Hepatocyte (in vitro differentiated cells): ENCODE measurements around the gene CERK. TPM values are rescaled to one million over a fixed set of nuclear protein-coding genes. Genes with fewer than 3 reads are reported as not detected.

ENCODE experiments used
- DNase-seq: peaks from one replicate; pipeline ENCODE4 v3.0.0-alpha.2; 2016; ENCODE audit warnings: low spot score
- H2AFZ ChIP-seq: fragments of 200-600 bp; sonication (generic); 2 replicates; pipeline ENCODE4 v1.6.0; 2016; ENCODE audit warnings: antibody characterized with exemption, mild to moderate bottlenecking
- H3K27ac ChIP-seq: fragments of 200-600 bp; sonication (generic); 2 replicates; pipeline ENCODE4 v1.5.1; 2016; ENCODE audit warnings: mild to moderate bottlenecking
- H3K27me3 ChIP-seq: fragments of 200-600 bp; sonication (generic); 2 replicates; pipeline ENCODE4 v1.6.1; 2016
- H3K36me3 ChIP-seq: fragments of 200-600 bp; sonication (generic); replicated peaks from 2 replicates; pipeline ENCODE4 v1.5.1; 2016; ENCODE audit warnings: low read depth; ENCODE audit not compliant: insufficient read depth
- H3K4me1 ChIP-seq: fragments of 200-600 bp; sonication (generic); 2 replicates; pipeline ENCODE4 v1.5.1; 2016; ENCODE audit warnings: mild to moderate bottlenecking, moderate library complexity; ENCODE audit not compliant: insufficient read depth
- H3K4me2 ChIP-seq: fragments of 200-600 bp; sonication (generic); 2 replicates; pipeline ENCODE4 v1.6.0; 2016
- H3K4me3 ChIP-seq: fragments of 200-600 bp; sonication (generic); 2 replicates; pipeline ENCODE4 v1.5.1; 2016; ENCODE audit warnings: mild to moderate bottlenecking
- H3K79me2 ChIP-seq: fragments of 200-600 bp; sonication (generic); 2 replicates; pipeline ENCODE4 v1.6.0; 2017; ENCODE audit warnings: mild to moderate bottlenecking
- H3K9me2 ChIP-seq: fragments of 200-600 bp; sonication (generic); replicated peaks from 2 replicates; pipeline ENCODE4 v1.6.0; 2017; ENCODE audit warnings: mild to moderate bottlenecking; ENCODE audit not compliant: insufficient read depth
- H3K9me3 ChIP-seq: fragments of 200-600 bp; sonication (generic); 2 replicates; pipeline ENCODE4 v1.5.1; 2016; ENCODE audit warnings: low read depth, mild to moderate bottlenecking
- H4K20me1 ChIP-seq: fragments of 200-600 bp; sonication (generic); 2 replicates; pipeline ENCODE4 v1.6.0; 2016; ENCODE audit warnings: mild to moderate bottlenecking; ENCODE audit not compliant: insufficient read depth, poor library complexity, severe bottlenecking
- CTCF ChIP-seq: fragments of 200-600 bp; sonication (generic); IDR thresholded peaks from 2 replicates; pipeline ENCODE4 v1.5.1; 2016; ENCODE audit warnings: antibody characterized with exemption, mild to moderate bottlenecking; ENCODE audit not compliant: poor library complexity
- EZH2 ChIP-seq: fragments of 200-600 bp; sonication (generic); IDR thresholded peaks from 2 replicates; pipeline ENCODE4 v1.6.1; 2016; ENCODE audit warnings: antibody characterized with exemption, mild to moderate bottlenecking, borderline replicate concordance
- EZH2phosphoT487 ChIP-seq: fragments of 200-600 bp; sonication (generic); IDR thresholded peaks from one replicate; pipeline ENCODE4 v1.6.1; 2018; ENCODE audit warnings: antibody characterized with exemption, mild to moderate bottlenecking, low read depth, moderate library complexity; ENCODE audit not compliant: unreplicated experiment, severe bottlenecking
- WGBS: methylation state at CpG from one replicate; pipeline ENCODE4 v1.1.6; 2016; ENCODE audit warnings: low lambda C conversion rate; ENCODE audit errors: missing lambda C conversion rate; 5-methylcytosine and 5-hydroxymethylcytosine counted together
- polyA plus RNA-seq: library from polyadenylated mRNA; unstranded; fragments of >200 nt; fragmentation: Nextera tagmentation; extraction: Ambion mirVana; gene quantifications from 2 replicates; pipeline ENCODE4 v1.2.1, GENCODE V29; 2016
- total RNA-seq: library from RNA; depleted of rRNA; stranded (reverse); fragments of >200 nt; gene quantifications from 2 replicates; pipeline ENCODE4 v1.2.3, GENCODE V29; 2014

Gene CERK
- total and polyA plus RNA-seq, 2 experiments from 2014 or later, result 38.6 to 59.0 TPM

GRCh38 chr22:46776876-46777608 is 39.0 kb upstream of the CERK start:
- DNase-seq, result no peak
- Histone ChIP-seq H3K27ac (no peak overlapping the region), H2AFZ (no peak overlapping the region), H3K4me1 (peaks cover 26% of the 10 kb centered on the region), H3K4me3 (no peak overlapping the region), H3K9me3 (no peaks in the 10 kb centered on the region), H4K20me1 (peaks cover 14% of the 10 kb centered on the region), H3K4me2 (no peak overlapping the region), H3K79me2 (peaks cover 85% of the 10 kb centered on the region), H3K9me2 (no peaks in the 10 kb centered on the region), H3K36me3 (no peaks in the 10 kb centered on the region), H3K27me3 (no peaks in the 10 kb centered on the region)
- WGBS, result 91% methylated on average over 18 of the region's 18 CpGs
- TF ChIP-seq EZH2 (no peak), CTCF (no peak)

DNA sequence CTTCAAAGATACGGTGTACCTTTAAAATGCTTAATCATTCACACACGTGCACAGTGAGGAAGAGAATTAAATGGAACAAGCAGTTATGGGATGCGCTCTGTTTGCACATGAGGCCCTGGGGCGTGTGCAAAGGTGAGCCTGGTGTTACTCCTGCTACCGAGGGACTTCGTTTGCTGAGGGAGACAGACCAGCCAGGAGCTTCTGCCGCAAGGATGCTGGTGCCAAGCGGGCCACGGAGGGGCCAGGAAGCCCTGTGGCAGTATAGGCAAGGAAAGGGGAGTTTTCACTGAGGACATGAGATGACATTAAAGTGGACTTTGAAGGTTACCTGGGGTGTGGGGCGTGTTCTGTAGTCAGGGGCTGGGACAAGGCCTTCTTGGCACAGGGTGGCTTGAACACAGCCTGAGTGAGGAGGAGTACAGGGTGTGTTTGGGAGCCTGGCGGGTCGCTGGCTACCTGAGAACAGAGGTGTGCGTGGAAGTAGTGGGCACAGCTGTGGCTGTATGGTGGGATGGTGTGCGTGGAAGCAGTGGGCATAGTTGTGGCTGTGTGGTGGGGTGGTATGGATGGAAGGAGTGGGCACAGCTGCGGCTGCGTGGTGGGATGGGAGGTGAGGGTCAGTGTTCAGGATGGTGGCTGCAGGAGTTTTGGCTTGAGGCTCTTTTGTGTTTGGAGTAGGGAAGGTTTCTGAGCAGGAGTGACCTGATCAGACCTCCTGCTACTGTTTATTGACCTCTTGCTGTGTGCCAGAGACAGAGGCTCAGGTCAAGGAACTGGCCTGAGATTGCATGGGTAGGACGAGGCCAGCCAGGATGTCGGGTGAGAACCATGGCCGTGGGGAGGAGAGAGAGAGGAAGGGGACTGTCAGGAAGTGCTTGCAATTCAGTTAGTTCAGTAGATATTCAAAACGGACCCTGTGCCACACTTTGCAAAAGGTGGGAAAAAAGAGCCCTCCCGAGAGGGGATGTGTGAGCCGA is 38.1 kb upstream of the CERK start:
- WGBS, result 80% methylated on average over 22 of the region's 22 CpGs

DNA sequence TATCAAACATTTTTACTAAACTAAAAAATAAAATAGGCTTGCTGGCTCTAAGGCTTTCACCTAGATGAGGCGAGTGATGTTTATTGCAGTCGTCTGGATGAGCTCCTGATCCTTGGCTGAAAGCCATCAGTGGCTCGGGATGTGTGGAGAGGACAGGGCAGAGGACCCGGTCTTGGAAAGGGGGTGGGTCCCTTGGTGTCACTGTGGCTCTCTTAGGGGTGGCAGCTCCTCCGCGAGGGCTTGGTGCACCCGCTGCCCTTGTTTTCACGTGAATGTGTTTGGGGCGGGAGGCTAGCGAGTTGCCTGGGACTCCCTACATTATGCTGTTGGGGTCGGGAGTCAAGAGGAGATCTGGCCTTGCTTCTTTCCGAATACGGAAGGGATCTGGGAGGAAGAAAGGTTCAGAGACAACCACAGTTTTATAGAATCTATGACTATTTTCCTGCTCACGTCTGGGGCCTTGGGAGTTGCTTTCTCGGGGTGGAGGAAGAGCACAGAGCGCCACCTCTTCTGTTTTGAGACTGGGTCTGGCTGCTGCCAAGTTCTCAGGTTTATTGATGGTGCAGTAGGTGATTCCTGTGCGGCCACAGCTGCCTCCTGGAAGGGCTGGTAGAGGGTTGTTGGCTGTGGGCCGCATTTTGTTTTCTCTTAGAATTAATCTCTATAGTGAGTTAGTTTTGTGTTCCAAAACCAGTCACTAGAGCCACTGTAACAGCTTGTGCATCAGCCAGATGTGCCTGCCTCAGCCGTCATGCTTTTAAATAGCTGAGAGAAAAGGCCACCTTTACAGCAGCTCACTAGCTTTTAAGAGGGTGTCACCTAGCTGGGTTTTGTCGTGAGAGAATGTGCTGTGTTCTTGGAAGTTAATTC is 37.2 kb upstream of the CERK start:
- H3K27me3 ChIP-seq, result no peaks in the 10 kb centered on the region
- TF ChIP-seq EZH2phosphoT487 (no peak), CTCF (no peak), EZH2 (no peak)
- no peak for DNase-seq
- H3K9me3 ChIP-seq, result no peaks in the 10 kb centered on the region
- H4K20me1 ChIP-seq, result peaks cover 9% of the 10 kb centered on the region
- H3K36me3 ChIP-seq, result no peaks in the 10 kb centered on the region
- H3K9me2 ChIP-seq, result no peaks in the 10 kb centered on the region
- no peak overlapping the region for H3K4me3 ChIP-seq
- 82% methylated on average over 20 of the region's 20 CpGs for WGBS
- H3K4me1 ChIP-seq, result peaks cover 26% of the 10 kb centered on the region
- peaks cover 67% of the 10 kb centered on the region for H3K79me2 ChIP-seq
- H2AFZ ChIP-seq, result no peak overlapping the region
- H3K27ac ChIP-seq, result peak overlapping the region; percentile 95
- H3K4me2 ChIP-seq, result peak overlapping the region; percentile 62

More for the DNA sequence above, 38.1 kb upstream of the CERK start:
- Histone ChIP-seq H3K9me2 (no peaks in the 10 kb centered on the region), H3K9me3 (no peaks in the 10 kb centered on the region), H3K36me3 (no peaks in the 10 kb centered on the region), H3K4me1 (peaks cover 26% of the 10 kb centered on the region), H3K4me2 (peak overlapping the region; percentile 62), H2AFZ (no peak overlapping the region), H3K27ac (peak overlapping the region; percentile 95), H3K79me2 (peaks cover 77% of the 10 kb centered on the region), H3K27me3 (no peaks in the 10 kb centered on the region), H4K20me1 (peaks cover 14% of the 10 kb centered on the region), H3K4me3 (no peak overlapping the region)
- TF ChIP-seq EZH2phosphoT487 (peak; percentile 78), CTCF (no peak)
- DNase-seq, result peak; percentile 69
